ENCODE results near the gene ARSG. TPM values are rescaled to one million over a fixed set of nuclear protein-coding genes. Genes with fewer than 3 reads are reported as not detected.

The ARSG gene
- total and polyA plus RNA-seq, 2 of the 8 experiments (the other 6 are each of a cell fraction or from before 2014, with no cell fraction given), result 3.3 to 4.0 TPM

GRCh38 chr17:68457539-68458259 lies 166.4 kb downstream of the ARSG start:
- Histone ChIP-seq H3K23ac (ENCODE audit: insufficient read length) (no peak overlapping the region), H4K8ac (ENCODE audit: extremely low read depth, insufficient read depth, low read length) (no peak overlapping the region), H2AK5ac (ENCODE audit: low read depth, low read length) (no peak overlapping the region), H2BK15ac (ENCODE audit: low read length) (no peak overlapping the region), H3K79me2 (ENCODE audit: control insufficient read depth in 1 of 2, insufficient read depth in 2 of 2, low read length in 2 of 2) (no peaks in the 10 kb centered on the region), H3K27ac (ENCODE audit: low read depth, low read length) (no peak overlapping the region), H3K27me3 (replicated peaks in 1 of 4; ENCODE audit: control insufficient read depth in 3 of 4, extremely low read depth in 1 of 4, insufficient read depth in 3 of 4, low read length in 3 of 4) (no peaks in the 10 kb centered on the region), H3K23me2 (ENCODE audit: low read depth, low read length) (peaks cover 8% of the 10 kb centered on the region; the same call in 1 of the 2 replicates), H3K9ac (replicated peaks in 1 of 4; ENCODE audit: extremely low read depth in 1 of 4, low read depth in 3 of 4, low read length in 3 of 4) (peak overlapping the region in 1 of 4 experiments; percentile 44; a peak in 1 of 7 replicates), H3K4me2 (ENCODE audit: insufficient read depth in 1 of 2, low read depth in 2 of 2, low read length in 2 of 2) (peak overlapping the region; percentile 72 to 89), H4K20me1 (replicated peaks in 1 of 2; ENCODE audit: control insufficient read depth in 1 of 2, insufficient read depth in 2 of 2, low read length in 2 of 2) (peaks cover 0 to 1% of the 10 kb centered on the region in 2 experiments), H2BK120ac (replicated peaks; ENCODE audit: low read depth, low read length) (no peak overlapping the region), H2BK20ac (ENCODE audit: low read length) (no peak overlapping the region), H4K91ac (replicated peaks; ENCODE audit: insufficient read length, low read length) (no peak overlapping the region), H2BK12ac (ENCODE audit: low read depth, low read length) (no peak overlapping the region), H3K4me3 (ENCODE audit: extremely low read depth in 1 of 4, insufficient read depth in 2 of 4, low read depth in 3 of 4, low read length in 4 of 4) (peak overlapping the region; percentile 40 to 71 (median 53)), H3K14ac (ENCODE audit: insufficient read length) (no peak overlapping the region), H3K4me1 (replicated peaks in 1 of 4; ENCODE audit: control insufficient read depth in 3 of 4, insufficient read depth in 4 of 4, low read length in 3 of 4) (peaks cover 3 to 7% (median 5%) of the 10 kb centered on the region in 4 experiments; a peak in 6 of 7 replicates), H3K56ac (replicated peaks; ENCODE audit: insufficient read length, low read depth, low read length) (no peak overlapping the region), H3K79me1 (ENCODE audit: low read depth, low read length) (no peaks in the 10 kb centered on the region), H2AFZ (ENCODE audit: low read length) (no peak overlapping the region; the same call in 1 of the 2 replicates), H2BK5ac (ENCODE audit: low read depth, low read length) (no peak overlapping the region), H3K36me3 (ENCODE audit: control insufficient read depth in 2 of 4, insufficient read depth in 4 of 4, low read length in 3 of 4) (no peaks in the 10 kb centered on the region), H3K9me3 (ENCODE audit: insufficient read depth in 2 of 2, low read depth in 1 of 2, low read length in 1 of 2) (no peaks in the 10 kb centered on the region), H4K5ac (ENCODE audit: insufficient read length, low read depth, low read length) (no peak overlapping the region), H3K4ac (replicated peaks; ENCODE audit: insufficient read length, low read depth, low read length) (no peak overlapping the region), H3K18ac (ENCODE audit: extremely low read depth, low read length) (no peak overlapping the region)
- peak; percentile 97 to 98 for DNase-seq (ENCODE audit: low read depth in 1 of 2, low spot score in 2 of 2)
- 2% methylated on average over 35 of the region's 54 CpGs; no CpG with 5 or more reads in 1 of the 2 experiments for WGBS, 2 experiments (ENCODE audit: extremely low coverage in 1 of 2, insufficient coverage in 1 of 2, insufficient read length in 1 of 2, insufficient replicate concordance in 2 of 2, low coverage in 1 of 2, low lambda C conversion rate in 2 of 2, missing lambda C conversion rate in 1 of 2)
- ChIA-PET POLR2A (ENCODE audit: partially characterized antibody) (interaction anchor here (1.0 to 3.0 kb wide), 5 partner anchors 11 to 259 kb away, joined by 3 to 9 read pairs (median 3); partner anchors contain the start of genes ARSG and PRKAR1A), CTCF (ENCODE audit: partially characterized antibody) (interaction anchor here (0.8 to 4.1 kb wide), 5 partner anchors 10 to 59 kb away, joined by 3 to 25 read pairs (median 6); no protein-coding TSS in a partner anchor)
- FAIRE-seq, result no peak
- TF ChIP-seq SUZ12 (IDR thresholded peaks at IDR 0.05; ENCODE audit: low read length) (no peak), BRCA1 (IDR thresholded peaks at IDR 0.05; ENCODE audit: low read depth, low read length) (no peak), CBX5 (IDR thresholded peaks at IDR 0.05; ENCODE audit: low read depth, low read length) (no peak), SP2 (IDR thresholded peaks at IDR 0.05; ENCODE audit: low read length) (peak; percentile 23; the same call in 1 of the 2 replicates), CHD2 (IDR thresholded peaks at IDR 0.05; ENCODE audit: low read length) (peak; percentile 47; the same call in 1 of the 2 replicates), CEBPB (IDR thresholded peaks at IDR 0.05; ENCODE audit: low read depth, low read length) (no peak), CTBP2 (IDR thresholded peaks at IDR 0.05; ENCODE audit: borderline replicate concordance, insufficient read depth, insufficient read length, low read length) (no peak), GTF2F1 (IDR thresholded peaks at IDR 0.05; ENCODE audit: borderline replicate concordance, low read depth, low read length) (no peak)

Measured in H1 (cell line).